Right lobe of liver (tissue), 6 donors: ENCODE results near the gene OSBPL9. TPM values are rescaled to one million over a fixed set of nuclear protein-coding genes. Genes with fewer than 3 reads are reported as not detected.

Experiments used
- ATAC-seq, 4 donors: fragments of 200-7000 bp; cut with Tn5 transposase; one replicate each; pipeline ENCODE4 v1.9.1; 2020; ENCODE audit warnings: mild to moderate bottlenecking in 4 of 4, moderate library complexity in 4 of 4
- DNase-seq, 3 donors: peaks; one replicate each; pipeline ENCODE4 v3.0.0-alpha.2; 2020
- H3K27ac ChIP-seq, 3 donors: fragments of 200-600 bp; one replicate each; pipeline ENCODE4 v1.8.0; 2022
- H3K27me3 ChIP-seq, 2 donors: fragments of 200-600 bp; one replicate each; pipeline ENCODE4 v1.8.0; 2022
- H3K36me3 ChIP-seq, 4 donors: fragments of 200-600 bp; sonication (generic) in 1 of 4; one replicate each; pipeline versions ENCODE4 v1.5.1 to v1.8.0; 2017 to 2022; ENCODE audit warnings: control low read depth in 1 of 4
- H3K4me1 ChIP-seq, 4 donors: fragments of 200-600 bp; sonication (generic) in 1 of 4; one replicate each; pipeline versions ENCODE4 v1.5.1 to v1.8.0; 2017 to 2022; ENCODE audit warnings: control low read depth in 1 of 4
- H3K4me3 ChIP-seq, 3 donors: fragments of 200-600 bp; one replicate each; pipeline ENCODE4 v1.8.0; 2022
- H3K9me3 ChIP-seq, 4 donors: fragments of 200-600 bp; sonication (generic) in 1 of 4; one replicate each; pipeline versions ENCODE4 v1.5.1 to v1.8.0; 2017 to 2022; ENCODE audit warnings: control low read depth in 1 of 4
- CTCF ChIP-seq, 4 donors: fragments of 200-600 bp in 3 of 4; fragments of 450-650 bp in 1 of 4; IDR thresholded peaks; one replicate each; pipeline versions ENCODE4 v1.5.1 to v1.8.0; 2016 to 2022; ENCODE audit warnings: antibody characterized with exemption in 4 of 4, mild to moderate bottlenecking in 2 of 4
- POLR2A ChIP-seq: fragments of 450-650 bp; IDR thresholded peaks from one replicate; pipeline ENCODE4 v1.6.1; 2017; ENCODE audit warnings: antibody characterized with exemption, mild to moderate bottlenecking
- WGBS: methylation state at CpG from one replicate; pipeline ENCODE4 v1.1.6; 2018; ENCODE audit warnings: low coverage, low lambda C conversion rate; ENCODE audit not compliant: insufficient coverage; ENCODE audit errors: missing lambda C conversion rate; 5-methylcytosine and 5-hydroxymethylcytosine counted together
- intact Hi-C, 2 donors: fragments of 100-400 bp; cut with DNase I; formaldehyde crosslinking; loops; one replicate each; pipeline versions ENCODE4 v1.11.2 to v1.14.1; 2022
- total RNA-seq, 6 experiments: library from RNA; depleted of rRNA in 2 of 6; stranded (reverse); fragments of >200 nt in 2 of 6; fragmentation: NEBNext Ultra II Directional in 3 of 6; extraction: Animal tissue kit (Norgen Biotek cat#: 25700) in 3 of 6; gene quantifications; one replicate each; pipeline versions ENCODE4 v1.1.0 to v1.2.4, GENCODE V29; 2016 to 2023
- donor health status: DM: no; HTN: yes; CAD: no.
- donor health status: DM: no; HTN: no; CAD: no.
- donor health status: DM: no; HTN: no; CAD: no.
- donor health status: DM: no; HTN: yes; CAD: no.
- donor health status: DM: no; HTN: yes; CAD: no.

Gene OSBPL9
- total RNA-seq, 6 experiments from 2014 or later = 51.7 to 90.5 (median 71.7) TPM

- no peaks in the 10 kb centered on the region for H3K9me3 ChIP-seq
- H3K27ac ChIP-seq = no peak overlapping the region
- 69% methylated on average over 4 of the region's 4 CpGs for WGBS
- DNase-seq (no peak), ATAC-seq (no peak)
- no peak for TF ChIP-seq CTCF (IDR thresholded peaks at IDR 0.05)
- TF ChIP-seq POLR2A = no peak
- H3K4me3 ChIP-seq = no peak overlapping the region
- peaks cover 0 to 7% (median 2%) of the 10 kb centered on the region in 4 donors for H3K4me1 ChIP-seq
- H3K27me3 ChIP-seq = no peaks in the 10 kb centered on the region
- intact Hi-C loops = no loop called here
- no peaks in the 10 kb centered on the region for H3K36me3 ChIP-seq
These were observed 52.4 kb downstream of the OSBPL9 start for GRCh38 chr1:51669272-51669671.

GRCh38 chr1:51669816-51670215 lies 52.9 kb downstream of the OSBPL9 start:
- DNase-seq (no peak), ATAC-seq (no peak)
- no peaks in the 10 kb centered on the region for H3K27me3 ChIP-seq
- no peaks in the 10 kb centered on the region for H3K36me3 ChIP-seq
- H3K4me3 ChIP-seq = no peak overlapping the region
- H3K27ac ChIP-seq = no peak overlapping the region
- 96% methylated on average over 2 of the region's 2 CpGs for WGBS
- no peak for TF ChIP-seq CTCF (IDR thresholded peaks at IDR 0.05)
- H3K9me3 ChIP-seq = no peaks in the 10 kb centered on the region
- intact Hi-C loops = no loop called here
- H3K4me1 ChIP-seq = peaks cover 0 to 4% (median under 1%) of the 10 kb centered on the region in 4 donors

- Histone ChIP-seq H3K27ac (no peak overlapping the region), H3K27me3 (no peaks in the 10 kb centered on the region), H3K9me3 (no peaks in the 10 kb centered on the region), H3K4me3 (no peak overlapping the region), H3K4me1 (peaks cover 0 to 4% (median 0%) of the 10 kb centered on the region in 4 donors), H3K36me3 (no peaks in the 10 kb centered on the region)
- ATAC-seq = peak in 2 of 4 donors; percentile 11 to 32
- no peak for DNase-seq
- intact Hi-C loops = no loop called here
- TF ChIP-seq CTCF (IDR thresholded peaks at IDR 0.05) (no peak), POLR2A (no peak)
- WGBS = 73% methylated on average over 4 of the region's 4 CpGs
These were observed 54.8 kb downstream of the OSBPL9 start for GRCh38 chr1:51671527-51672325.

GRCh38 chr1:51673279-51673678 lies 56.4 kb downstream of the OSBPL9 start:
- intact Hi-C loops = no loop called here
- DNase-seq = no peak
- 82% methylated on average over 1 of the region's 1 CpG for WGBS
- no peak overlapping the region for H3K27ac ChIP-seq
- no peak overlapping the region for H3K4me3 ChIP-seq
- TF ChIP-seq CTCF (IDR thresholded peaks at IDR 0.05) (no peak), POLR2A (no peak)
- no peaks in the 10 kb centered on the region for H3K27me3 ChIP-seq
- peak; percentile 23 to 39 (median 25) for ATAC-seq
- H3K36me3 ChIP-seq = no peaks in the 10 kb centered on the region
- H3K4me1 ChIP-seq = peaks cover 0 to 4% (median 0%) of the 10 kb centered on the region in 4 donors
- no peaks in the 10 kb centered on the region for H3K9me3 ChIP-seq
